HG03442 (cell line): ENCODE measurements around the gene GUSB.
"Not testable (repeated sequence)": the region's sequence is repeated elsewhere in the genome, so short reads cannot be mapped to it uniquely, and the experiment has no call there.

Experiments used
- ATAC-seq: cut with Tn5 transposase; IDR thresholded peaks from one replicate; pipeline ENCODE4 v1.9.1; 2021; ENCODE audit warnings: mild to moderate bottlenecking, moderate library complexity; ENCODE audit not compliant: unreplicated experiment

Gene GUSB

DNA sequence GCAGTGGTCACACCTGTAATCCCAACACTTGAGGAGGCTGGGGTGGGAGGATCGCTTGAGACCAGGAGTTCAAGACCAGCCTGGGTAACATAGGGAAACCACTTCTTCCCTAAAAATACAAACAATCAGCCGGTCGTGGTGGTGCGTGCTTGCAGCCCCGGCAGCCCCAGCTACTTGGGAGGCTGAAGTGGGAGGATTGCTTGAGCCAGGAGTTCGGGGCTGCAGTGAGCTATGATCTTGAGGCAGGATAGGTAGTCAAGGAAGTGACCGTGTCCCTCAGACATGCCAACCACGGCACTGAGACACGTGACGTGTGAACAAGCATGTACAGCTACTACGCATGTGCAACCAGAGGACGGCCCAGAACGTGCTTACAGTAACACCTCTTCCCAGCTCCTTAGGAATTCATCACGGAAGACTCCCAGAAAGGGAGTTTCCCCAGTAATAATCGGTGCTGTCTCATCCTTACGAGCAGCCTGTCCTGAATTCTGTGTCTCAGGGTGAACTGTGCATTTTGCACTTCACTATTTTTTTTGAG is 5.3 kb downstream of the GUSB start:
- ATAC-seq, result no peak

DNA sequence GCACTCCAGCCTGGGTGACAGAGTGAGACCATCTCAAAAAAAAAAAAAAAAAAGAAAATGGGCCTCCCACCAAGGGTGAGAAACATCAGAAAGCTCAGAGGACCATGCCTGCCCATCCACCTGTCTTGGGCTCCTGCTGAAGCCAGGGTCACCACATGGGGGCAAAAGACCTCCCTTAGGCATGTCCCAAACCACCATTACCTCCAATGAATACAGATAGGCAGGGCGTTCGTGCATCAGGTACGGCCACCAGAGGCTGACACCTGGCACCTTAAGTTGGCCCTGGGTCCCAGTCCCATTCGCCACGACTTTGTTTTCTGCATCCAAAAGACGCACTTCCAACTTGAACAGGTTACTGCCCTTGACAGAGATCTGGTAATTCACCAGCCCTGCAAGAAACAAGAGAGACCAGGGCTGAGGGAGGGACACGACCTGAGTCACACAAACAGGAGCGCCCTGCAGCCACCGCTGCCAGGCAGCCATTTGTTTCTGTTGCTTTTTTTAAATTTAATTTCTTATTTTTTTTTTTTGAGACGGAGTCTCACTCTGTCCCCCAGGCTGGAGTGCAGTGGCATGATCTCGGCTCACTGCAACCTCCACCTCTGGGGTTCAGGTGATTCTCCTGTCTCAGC is 6.1 kb downstream of the GUSB start:
- ATAC-seq, result no peak

DNA sequence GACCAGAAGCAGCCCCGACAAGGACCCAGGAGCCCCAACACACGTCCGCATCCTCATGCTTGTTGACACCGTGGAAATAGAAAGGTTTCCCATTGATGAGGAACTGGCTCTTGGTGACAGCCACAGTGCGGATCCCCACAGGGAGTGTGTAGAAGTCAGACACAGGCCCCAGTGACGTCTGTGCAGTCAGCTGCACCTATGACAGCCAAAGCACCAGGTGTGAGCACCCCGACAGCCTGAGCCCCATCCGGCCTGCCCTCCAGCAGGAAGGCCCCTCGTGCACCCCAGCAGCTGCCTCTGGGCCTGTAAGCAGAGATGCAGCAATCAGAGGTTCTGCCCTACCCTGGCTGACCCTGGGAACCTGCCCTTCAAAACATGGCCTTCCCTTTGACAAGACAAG is 7.1 kb downstream of the GUSB start:
- ATAC-seq, result no peak

DNA sequence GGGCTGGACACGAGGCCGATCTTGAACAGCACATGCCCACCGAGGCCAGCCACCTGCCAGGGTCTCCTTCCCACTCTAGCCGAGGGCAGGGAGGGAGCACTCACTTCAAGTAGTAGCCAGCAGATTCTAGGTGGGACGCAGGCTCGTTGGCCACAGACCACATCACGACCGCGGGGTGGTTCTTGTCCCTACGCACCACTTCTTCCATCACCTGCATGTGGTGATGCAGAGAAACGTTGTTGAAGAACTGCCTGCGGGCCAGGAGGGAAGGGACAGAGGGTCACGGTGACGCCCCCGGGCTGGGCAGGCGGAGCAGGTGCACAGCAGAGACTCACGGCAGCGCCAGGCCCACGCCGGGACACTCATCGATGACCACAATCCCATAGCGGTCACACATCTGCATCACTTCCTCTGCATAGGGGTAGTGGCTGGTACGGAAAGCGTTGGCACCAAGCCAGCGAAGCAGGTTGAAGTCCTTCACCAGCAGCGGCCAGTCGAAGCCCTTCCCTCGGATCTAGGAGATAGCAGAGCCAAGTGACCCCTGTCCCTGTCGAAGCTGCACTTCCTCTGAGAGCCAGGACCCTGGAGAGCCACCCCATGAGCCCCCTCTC is 7.7 kb downstream of the GUSB start:
- ATAC-seq, result no peak

DNA sequence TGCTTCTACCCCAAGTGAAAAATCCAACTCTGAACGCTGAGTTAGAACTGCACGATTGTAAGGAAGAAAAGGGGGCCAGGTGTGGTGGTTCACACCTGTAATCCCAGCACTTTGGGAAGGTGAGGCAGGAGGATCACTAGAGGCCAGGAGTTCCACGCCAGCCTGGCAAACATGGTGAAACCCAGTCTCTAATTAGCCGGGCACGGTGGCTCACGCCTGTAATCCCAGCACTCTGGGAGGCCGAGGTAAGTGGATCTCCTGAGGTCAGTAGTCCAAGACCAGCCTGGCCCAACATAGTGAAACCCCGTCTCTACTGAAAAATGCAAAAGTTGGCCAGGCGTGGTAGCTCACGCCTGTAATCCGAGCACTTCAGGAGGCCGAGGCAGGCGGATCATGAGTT is 9.0 kb downstream of the GUSB start:
- no peak for ATAC-seq

DNA sequence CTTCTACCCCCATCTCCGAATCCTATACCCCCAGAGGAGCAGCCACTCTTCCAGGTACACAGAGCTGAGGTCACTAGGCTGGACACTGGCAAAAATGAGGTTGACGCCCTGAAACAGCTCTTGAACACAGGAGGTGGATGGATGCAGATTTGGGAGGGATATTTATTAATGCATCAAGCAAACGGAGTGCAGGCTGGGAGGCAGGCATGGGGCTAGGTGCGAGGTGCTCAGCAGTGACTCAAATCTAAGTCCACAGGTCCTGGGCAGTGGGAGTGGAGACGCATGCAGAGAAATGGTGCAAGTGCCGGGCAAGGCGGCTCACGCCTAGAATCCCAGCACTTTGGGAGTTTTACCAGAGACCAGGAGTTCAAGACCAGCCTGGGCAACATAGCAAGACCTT is 11.0 kb downstream of the GUSB start:
- no peak for ATAC-seq

DNA sequence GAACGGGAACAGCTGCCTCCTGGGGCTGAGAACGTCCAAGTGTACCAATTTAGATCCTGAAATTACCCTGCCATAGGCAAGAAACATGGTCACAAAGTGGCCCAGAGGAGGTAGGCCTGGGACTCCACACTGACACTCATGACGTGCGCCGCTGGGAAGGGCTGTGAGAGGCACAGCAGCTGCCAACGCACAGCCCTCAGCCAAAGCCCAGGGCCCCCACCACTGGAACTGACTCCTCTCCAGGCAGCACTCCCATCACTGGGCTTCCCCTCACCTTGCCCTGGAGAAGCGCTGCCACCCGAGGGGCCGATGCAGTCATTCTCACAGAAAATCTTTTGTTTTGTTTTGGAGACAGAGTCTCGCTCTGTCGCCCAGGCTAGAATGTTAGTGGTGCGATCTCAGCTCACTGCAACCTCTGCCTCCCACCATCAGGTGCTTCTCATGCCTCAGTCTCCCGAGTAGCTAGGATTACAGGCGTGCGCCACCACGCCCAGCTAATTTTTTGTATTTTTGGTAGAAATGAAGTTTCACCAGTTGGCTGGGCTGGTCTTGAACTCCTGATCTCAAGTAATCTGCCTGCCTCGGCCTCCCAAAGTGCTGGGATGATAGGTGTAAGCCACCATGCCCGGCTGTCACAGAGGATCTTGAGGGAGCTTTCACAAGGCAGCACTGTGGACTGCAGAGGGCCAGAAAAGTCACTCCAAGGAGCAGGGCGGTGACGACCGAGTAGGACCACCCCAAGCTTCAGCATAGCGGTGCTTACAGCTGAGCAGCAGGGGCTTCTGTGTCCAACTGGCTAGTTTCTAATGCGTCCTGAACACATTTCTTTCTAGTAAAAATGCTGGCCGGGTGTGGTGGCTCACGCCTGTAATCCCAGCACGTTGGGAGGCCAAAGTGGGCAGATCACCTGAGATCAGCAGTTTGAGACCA is 13.5 kb downstream of the GUSB start:
- no peak for ATAC-seq

DNA sequence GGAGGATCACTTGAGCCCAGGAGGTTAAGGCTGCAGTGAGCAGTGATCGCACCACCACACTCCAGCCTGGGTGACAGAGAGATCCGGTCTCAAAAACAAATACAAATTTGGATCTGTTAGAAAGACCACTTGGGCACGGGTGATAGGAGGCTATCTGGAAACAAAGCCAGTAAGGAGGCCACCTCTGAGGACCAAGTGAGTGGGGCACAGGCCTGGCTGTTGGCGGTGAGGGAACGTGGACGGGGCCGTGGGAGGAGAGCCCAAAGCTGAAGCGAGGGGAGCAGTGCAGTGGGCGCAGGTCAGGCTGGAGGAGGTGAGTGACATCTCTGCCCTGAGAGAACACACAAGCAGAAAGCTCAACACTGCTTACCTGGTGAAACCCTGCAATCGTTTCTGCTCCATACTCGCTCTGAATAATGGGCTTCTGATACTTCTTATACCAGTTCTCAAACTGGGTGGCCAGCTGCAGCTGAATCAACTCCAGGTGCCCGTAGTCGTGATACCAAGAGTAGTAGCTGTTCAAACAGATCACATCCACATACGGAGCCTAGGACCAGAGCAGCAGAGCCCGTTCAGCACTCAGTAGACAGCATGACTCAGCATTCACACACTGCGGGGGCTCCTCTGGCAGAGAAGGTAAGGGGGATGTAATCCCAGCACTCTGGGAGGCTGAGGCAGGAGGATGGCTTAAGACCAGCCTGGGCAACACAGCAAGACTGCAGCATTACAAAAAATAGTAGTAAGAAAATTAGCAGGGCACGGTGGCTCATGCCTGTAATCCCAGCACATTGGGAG is 14.5 kb downstream of the GUSB start:
- no peak for ATAC-seq

DNA sequence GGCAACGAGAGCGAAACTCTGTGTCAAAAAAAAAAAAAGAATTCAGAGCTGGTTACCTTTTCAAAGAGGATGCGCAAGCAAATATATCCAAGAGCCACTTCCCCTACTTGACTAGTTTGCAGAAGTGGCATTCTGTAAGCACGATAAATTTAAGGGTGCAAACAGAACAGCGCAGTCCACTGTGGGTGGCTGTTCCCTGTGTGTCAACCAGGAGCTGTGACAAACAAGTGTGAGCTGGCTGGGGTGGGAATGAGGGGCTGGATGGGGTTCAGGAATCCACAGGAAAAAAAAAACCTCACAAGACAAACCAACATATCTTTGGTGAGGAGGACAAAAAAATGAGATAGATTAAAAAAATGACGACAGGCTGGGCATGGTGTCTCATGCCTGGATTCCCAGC is 15.9 kb downstream of the GUSB start:
- no peak for ATAC-seq

DNA sequence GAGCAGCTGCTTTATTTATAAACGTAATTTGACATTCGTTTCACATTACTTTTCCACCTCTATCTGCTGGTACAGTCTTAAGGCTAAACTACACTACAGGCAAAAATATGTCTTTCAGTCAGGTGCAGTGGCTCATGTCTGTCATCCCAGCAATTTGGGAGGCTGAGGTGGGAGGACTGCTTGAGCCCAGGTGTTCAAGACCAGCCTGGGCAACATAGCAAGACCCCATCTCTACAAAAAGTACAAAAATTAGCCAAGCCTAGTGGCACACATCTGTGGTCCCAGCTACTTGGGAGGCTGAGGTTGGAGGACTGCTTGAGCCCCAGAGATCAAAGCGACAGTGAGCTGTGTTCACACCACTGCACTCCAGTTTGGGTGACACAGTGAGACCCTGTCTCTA is 17.3 kb downstream of the GUSB start:
- not testable (repeated sequence) for ATAC-seq

DNA sequence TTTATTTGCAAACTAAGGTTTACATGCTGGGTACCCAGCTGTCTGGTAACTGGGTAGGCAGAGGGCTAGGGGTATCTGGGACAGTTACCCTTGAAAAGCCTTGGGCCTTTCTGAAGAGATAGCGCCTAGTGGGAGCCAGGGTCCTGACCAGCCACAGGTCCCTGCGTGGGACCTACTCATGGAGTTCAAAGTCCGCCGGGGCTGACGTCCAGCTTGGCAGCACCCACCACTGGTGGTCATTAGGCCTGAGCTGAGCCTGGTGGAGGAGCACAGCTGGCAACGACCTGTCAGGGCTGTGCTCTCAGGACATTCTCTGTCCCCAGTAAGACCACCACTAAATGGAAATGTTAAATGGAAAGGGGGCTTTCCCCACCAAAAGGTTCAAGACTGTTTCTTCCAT is 20.0 kb downstream of the GUSB start:
- ATAC-seq, result no peak

DNA sequence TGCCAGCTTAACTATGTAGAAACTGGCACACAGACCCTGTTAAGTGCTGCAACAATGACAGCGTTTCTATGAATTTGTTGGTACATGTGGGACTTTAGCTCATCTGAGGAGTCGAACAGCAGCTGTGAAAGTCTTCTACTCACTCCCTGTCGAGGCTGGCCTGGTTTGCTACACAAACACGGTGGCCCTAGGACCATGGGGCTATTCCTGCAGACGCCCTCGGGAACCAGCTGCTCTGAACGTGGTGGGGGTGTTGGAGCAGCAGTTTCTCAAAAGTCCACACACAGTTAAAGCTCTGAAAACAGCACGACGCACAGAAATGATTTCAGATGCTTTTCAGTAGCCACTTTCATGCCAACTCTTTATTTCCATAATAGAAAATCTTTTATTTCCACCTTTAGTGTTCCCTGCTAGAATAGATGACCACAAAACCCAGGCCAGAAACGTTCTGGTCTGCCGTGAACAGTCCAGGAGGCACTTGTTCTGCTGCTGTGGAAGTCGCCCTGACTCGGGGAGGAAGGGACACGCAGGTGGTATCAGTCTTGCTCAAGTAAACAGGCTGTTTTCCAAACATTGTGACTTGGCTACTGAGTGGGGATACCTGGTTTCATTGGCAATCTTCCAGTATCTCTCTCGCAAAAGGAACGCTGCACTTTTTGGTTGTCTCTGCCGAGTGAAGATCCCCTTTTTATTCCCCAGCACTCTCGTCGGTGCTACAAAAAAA is 21.5 kb downstream of the GUSB start:
- ATAC-seq, result no peak

DNA sequence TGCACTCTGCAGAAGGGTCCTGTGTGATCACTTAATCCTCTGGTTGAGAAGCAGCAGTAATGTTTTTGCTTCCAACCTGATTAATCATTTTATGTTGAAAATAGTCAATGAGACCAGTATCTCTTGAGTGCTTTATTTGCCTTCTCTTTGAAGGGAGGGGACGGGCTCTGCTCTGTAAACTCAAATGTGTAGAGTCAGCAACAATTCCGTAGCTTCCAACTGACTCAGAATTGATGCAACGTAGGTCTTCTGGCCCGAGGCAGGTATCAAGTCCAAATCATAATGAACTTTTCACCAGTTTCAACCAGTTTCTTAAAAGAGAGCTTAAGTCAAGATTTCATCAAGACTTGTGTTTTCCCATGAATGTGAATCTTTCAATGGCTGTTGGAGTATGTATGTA is 26.3 kb downstream of the GUSB start:
- ATAC-seq, result no peak

DNA sequence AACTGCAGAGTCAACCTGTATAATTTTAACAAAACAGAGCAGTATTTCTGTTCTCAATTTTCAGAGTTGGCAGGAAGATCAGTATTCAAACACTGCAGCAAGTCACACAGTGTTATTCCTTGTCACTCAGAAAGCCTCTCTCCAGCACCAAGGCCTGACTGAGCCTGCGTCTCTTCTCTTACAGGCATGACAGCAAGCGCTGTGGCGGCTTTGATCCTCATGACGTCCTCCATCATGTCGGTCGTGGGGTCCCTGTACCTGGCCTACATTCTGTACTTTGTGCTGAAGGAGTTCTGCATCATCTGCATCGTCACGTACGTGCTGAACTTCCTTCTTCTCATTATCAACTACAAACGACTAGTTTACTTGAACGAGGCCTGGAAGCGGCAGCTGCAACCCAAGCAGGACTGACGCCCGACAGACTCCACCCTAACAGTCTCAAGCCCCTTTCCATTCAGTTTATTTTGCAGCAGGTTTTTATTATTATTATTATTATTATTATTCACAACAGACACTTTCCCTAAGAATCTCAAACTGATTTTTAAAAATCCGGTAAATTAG is 28.0 kb downstream of the GUSB start:
- ATAC-seq, result no peak

DNA sequence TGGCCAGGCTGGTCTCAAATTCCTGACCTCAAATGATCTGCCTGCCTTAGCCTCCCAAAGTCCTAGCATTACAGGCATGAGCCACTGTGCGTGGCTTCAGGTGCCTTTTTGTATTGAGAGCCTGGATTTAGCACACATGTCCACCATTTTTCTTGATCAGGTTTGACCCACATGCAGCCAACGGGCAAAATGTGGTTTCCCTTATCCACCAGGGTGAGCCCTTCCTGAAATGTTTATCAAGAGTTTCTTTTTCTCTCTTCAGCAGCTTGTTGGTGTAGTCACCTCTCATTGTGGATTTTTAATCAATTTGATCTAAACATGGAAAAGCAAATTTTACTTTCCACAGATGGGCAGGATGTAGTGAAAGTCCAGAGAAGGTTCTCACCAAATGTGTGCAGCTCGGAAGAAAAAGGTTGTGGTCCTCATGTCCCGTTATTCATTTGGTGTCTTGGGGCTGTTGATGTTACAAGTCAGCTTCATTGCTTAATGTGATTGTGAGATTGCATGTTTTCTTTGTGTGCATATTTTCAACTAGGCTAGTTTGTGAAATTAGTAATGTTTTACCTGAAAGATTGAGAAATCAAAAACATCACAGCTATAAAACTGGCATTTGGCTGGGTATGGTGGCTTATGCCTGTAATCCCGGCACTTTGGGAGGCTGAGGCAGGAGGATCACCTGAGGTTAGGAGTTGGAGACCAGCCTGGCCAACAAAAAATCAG is 28.9 kb downstream of the GUSB start:
- no peak for ATAC-seq

DNA sequence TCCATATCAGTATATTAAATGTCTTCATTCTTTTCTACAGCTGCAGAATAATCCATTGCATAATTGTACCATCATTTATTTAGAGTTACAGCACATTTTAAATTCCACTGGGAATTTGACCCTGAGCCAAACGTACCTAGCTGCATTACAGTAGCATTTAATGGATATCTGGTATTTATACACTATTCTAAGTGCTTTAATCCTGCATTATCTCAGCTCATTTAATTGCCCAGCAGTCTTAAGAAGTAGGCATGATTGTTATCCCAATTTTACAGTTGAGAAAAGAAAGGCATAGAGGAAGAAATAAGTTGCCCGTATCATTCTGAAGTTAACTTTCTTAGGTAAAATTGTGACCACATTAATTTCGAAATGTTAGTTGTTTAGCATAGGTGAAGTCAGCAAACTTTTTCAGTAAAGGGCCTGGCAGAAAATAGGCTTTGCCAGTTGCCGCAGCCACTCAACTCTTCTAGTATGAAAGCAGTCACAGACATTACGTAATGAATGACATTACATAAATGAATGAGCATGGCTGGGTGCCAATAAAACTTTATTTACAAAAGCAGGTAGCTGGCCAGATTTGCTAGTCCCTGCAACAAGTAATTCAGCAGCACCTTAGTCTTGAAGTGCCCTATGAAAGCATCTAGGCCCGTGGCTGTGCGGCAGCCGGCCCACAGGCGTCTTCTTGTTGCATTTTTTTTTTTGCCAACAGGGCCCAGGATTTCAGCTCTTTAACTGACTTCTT is 30.0 kb downstream of the GUSB start:
- no peak for ATAC-seq

DNA sequence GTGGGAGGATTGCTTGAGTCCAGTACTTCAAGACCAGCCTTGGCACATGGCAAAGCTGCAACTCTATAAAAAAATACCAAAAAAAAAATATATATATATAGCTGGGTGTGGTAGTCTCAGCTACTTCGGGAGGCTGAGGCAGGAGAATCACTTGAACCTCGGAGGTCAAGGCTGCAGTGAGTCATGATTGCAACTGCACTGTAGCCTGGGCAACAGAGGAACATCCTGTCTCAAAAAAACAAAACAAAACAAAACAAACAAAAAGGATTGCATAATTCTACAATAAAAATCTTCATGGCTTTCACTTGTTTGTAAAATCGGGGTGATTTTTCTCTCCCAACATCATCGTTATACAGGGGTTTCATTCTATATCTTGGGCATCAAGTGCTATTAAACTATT is 35.1 kb downstream of the GUSB start:
- ATAC-seq, result no peak

DNA sequence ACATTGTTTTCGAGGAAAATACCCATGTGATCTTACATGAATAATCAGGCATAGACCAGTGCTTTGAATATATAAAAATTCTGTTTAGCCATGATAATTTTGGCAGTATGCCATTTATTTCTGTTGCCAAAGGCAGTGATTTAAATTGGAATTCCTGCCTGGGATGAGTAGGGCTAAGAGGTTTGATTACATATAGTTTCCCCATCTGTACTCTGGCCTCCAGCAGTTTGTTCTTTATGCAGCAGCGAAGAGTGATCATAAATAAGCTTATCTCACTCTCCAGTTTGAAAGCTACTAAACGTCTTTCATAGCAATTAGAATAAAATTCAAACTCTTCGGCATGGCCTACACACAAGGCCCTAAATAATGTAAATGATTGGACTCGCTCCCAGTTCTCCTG is 36.2 kb downstream of the GUSB start:
- ATAC-seq, result not testable (repeated sequence)
